Measurements from ENCODE around the gene THOC5. TPM values are rescaled to one million over a fixed set of nuclear protein-coding genes. Genes with fewer than 3 reads are reported as not detected.
"Not testable (repeated sequence)": the region's sequence is repeated elsewhere in the genome, so short reads cannot be mapped to it uniquely, and the experiment has no call there.

Gene THOC5
- 30.2 and 39.8 TPM in 2 replicates for total RNA-seq (2014; rRNA removed; shearing (Covaris generic))

GRCh38 chr22:29553351-29554224 lies at the start of gene THOC5:
TSS of gene THOC5 (minus strand) at chr22:29553757. CDS start at chr22:29549147, 4,610 bp downstream.
- DNase-seq (ENCODE audit: low spot score): peak; percentile 94

GRCh38 chr22:29598684-29599020 lies 45.1 kb upstream of the THOC5 start:
- DNase-seq (ENCODE audit: low spot score): no peak

GRCh38 chr22:29597871-29598683 lies 44.5 kb upstream of the THOC5 start:
- not testable (repeated sequence) for DNase-seq (ENCODE audit: low spot score)

GRCh38 chr22:29596408-29596807 lies 42.9 kb upstream of the THOC5 start:
- DNase-seq (ENCODE audit: low spot score): no peak

- DNase-seq (ENCODE audit: low spot score): not testable (repeated sequence)
Measured at GRCh38 chr22:29594447-29594846, 40.9 kb upstream of the THOC5 start.

DNA sequence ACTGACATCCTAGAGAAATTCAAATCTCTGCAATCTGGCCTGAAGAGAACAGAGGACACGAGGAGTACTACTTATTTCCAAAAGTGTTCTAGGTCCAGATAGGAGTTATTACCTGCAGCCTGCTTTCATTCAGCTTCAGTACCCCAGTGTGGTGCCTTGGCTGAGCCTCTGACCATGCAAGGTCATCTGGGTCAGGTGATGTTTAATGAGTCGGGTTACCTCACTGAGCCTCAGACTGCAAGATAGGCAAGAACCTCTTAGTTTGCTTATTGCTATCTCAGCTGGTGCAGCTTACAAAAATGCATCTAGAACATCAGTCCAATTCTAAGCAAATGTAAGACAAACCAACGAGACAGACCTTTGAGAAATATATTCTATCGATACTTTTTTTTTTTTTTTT lies 40.4 kb upstream of the THOC5 start:
- DNase-seq (ENCODE audit: low spot score): no peak

DNA sequence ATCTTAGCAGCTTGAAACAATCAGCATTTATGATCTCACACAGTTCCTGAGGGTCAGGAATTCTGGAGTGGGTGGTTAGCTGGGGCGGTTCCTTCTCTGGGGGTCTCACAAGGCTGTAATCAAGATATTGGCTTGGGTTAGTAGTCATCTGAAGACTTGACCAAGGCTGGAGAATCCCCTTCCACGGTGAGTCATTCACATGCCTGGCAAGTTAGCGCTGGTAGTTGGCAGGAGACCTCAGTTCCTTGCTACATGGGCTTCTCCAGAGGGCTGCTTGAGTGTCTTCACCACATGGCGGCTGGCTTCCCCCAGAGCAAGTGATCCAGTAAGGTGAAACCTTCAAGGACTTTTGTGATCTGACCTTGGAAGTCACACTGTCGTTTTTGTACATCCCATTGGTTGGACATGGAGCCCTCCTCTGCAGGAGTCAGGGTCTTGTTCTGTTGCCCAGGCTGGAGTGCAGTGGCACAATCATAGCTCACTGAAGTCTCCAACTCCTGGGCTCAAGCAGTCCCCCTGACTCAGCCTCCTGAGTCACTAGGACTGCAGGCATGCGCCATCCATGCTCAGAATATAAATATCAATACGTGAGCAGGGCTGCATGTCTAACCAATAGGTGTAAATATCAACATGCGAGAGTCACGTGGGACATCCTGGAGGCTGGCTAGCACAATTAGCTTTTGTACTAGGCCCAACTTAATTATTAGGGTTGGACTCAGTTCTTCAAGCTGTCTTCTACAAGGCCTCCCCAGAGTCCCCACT lies 34.6 kb upstream of the THOC5 start:
- no peak for DNase-seq (ENCODE audit: low spot score)

DNA sequence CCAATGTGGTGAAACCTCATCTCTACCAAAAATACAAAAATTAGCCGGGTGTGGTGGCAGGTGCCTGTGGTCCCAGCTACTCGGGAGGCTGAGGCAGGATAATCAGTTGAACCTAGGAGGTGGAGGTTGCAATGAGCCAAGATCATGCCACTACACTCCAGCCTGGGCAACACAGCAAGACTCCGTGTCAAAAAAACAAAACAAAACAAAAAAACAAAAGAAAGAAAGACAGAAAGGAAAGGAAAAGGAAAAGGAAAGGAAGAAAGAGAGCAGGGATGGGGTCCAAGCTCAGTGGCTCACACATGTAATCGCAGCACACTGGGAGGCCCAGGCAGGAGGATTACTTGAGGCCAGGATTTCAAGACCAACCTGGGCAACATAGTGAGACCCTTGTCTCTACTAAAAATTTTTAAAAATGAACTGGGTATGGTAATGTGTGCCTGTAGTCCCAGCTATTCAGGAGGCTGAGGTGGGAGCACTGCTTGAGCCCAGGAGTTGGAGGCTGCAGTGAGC lies 32.7 kb upstream of the THOC5 start:
- not testable (repeated sequence) for DNase-seq (ENCODE audit: low spot score)

DNA sequence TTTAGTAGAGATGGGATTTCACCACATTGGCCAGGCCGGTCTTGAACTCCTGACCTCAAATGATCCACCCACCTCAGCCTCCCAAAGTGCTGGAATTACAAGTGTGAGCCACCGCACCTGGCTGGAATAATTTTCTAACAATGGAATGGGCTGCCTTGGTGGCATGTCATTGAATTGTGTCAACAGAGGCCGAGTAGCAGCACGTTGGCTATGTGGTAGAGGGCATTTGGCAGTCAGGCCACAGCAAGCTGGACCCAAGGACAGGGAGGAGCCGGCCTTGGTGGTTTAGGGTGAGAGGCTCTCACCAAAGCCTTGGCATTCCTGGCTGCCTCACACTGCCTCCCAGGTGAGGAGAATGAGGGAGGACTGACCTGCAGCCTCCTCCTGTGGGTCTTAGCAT lies 31.4 kb upstream of the THOC5 start:
- no peak for DNase-seq (ENCODE audit: low spot score)

DNA sequence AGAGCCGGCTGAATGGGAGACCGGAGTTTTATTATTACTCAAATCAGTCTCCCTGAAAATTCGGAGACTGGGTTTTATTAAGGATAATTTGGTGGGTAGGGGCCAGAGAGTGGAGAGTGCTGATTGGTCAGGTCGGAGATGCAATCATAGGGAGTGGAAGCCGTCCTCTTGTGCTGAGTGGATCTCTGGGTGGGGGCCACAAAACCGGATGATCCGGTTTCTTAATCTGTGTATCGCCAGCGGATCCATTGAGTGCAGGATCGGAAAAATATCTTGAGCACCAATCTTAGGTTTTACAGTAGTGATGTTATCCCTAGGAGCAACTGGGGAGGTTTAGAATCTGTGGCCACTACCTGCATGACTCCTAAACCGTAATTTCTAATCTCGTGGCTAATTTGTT lies 28.2 kb upstream of the THOC5 start:
- DNase-seq (ENCODE audit: low spot score): no peak

DNA sequence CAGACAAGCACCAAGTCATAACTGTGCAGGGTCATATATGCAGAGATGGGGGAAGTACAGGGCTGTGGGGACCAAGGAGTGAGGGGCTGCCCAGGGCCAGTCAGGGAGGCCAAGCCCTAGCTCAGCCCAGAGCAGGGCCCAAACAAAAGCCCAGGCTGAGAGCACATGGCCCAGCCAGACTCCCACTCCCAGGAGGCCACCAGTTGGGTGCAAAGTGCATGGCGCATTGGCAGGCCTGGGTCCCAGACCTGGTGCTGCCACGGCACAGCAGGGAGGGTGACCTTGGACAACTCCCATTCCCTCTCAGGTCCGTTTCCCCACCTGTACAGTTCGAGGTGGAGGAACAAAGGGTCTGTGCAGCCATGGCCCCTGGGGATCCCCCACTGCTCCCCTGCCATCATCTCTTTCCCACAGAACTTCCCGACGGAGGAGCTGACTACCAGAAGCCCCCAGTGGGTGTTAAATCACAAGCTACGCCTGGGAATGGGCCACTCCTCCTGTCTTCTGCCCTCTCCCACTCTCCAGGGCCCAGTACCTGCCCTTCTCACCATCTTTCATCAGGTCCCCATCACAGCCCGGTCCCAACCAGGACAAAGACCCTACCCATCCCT lies 26.7 kb upstream of the THOC5 start:
- DNase-seq (ENCODE audit: low spot score): no peak

DNA sequence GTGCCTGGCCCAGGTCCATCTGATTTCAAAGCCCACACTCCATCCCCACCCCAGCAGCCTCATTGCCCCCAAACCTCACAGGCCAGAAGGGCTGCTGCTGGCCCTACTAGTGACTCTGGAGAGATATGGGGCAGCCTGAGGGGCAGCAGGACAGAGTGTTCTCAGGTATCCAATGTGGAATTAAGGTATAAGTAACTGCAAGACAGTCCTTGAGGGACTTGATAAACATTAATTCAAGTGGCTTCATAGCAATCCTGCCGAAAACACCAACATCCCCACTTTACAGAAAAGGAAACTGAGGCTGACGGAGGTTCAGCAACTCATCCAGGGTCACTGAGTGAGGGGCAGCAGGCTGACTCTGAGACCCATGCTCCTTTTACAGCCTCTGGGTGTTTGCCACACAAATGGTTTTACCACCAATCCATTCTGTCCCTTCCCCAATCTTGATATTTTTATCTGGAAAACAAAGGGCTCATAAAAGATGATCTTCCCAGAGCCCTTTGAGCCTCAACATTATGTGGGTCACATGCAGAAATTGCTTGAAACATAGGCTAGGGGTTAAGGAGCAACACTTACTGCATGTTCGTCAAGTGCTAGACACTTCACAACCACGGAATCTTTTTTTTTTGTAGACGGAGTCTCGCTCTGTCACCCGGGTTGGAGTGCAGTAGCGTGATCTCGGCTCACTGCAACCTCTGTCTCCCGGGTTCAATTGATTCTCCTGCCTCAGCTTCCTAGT lies 25.1 kb upstream of the THOC5 start:
- DNase-seq (ENCODE audit: low spot score): no peak

GRCh38 chr22:29574762-29575450 lies 21.3 kb upstream of the THOC5 start:
- no peak for DNase-seq (ENCODE audit: low spot score)

DNA sequence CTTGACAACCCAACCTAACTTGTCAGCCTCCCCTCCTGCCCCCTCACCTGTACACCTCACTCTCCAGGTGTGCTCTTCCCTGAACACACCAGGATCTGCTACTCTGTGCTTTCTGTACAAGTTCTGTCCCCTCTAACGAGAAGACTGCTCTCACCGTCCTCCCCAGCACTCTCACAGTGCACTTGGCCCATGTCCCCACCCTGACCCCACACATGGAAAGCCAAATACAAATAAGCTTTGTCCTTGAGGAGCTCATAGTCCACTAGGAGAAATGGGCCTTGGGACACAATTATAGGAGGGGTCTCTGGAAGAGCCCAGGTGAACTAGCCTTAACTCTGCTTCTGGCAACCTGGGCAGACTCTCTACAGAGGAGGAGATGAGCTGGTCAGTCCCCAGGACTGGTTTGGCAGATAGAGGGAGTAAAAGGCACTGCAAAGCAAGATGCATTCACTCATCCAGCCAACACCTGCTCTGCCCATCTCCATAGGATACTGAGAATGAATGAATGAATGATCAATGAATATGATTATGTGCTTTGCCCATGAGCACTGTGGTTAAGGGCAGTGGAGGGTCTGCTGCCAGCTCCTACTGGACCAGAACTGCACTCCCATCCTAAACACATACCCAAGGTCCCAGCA lies 17.5 kb upstream of the THOC5 start:
- DNase-seq (ENCODE audit: low spot score): no peak

DNA sequence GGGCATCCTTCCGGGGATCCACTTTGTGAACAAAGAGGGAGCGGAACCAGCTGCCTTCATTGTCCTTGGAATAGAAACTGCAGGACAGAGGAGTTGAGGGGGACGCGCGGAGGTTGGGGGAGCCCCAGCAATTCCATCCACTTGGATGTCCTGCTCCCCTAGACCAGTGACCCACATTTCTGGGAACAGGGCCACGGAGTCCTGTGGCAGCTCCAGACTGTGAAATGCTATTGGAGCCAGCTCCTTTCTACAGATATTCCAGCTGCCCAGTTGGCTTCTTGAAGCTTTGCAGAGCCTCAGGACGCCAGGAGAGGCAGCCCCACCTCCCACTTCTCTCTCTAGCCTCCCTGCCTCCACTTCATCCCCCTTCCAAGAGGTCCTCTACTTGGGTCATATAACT lies 16.9 kb upstream of the THOC5 start:
- no peak for DNase-seq (ENCODE audit: low spot score)

GRCh38 chr22:29569011-29569678 lies 15.6 kb upstream of the THOC5 start:
- no peak for DNase-seq (ENCODE audit: low spot score)

DNA sequence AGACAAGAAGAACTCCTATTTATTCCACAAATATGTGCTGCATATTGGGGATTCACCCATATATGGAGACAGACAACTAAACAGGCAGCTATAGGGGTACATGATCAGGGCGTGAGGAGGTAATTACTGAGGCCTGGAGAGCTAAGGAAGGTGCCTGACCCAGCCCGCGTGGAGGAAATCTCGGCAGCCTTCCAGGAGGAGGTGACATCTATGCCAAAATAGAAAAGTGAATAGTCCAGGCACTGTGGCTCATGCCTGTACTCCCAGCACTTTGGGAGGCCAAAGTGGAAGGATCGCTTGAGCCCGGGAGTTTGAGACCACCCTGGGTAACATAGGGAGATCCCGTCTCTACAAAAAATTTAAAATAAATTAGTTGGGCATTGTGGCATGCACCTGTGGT lies 13.8 kb upstream of the THOC5 start:
- DNase-seq (ENCODE audit: low spot score): no peak

- not testable (repeated sequence) for DNase-seq (ENCODE audit: low spot score)
Measured at GRCh38 chr22:29566513-29566912, 13.0 kb upstream of the THOC5 start.

All from H4 (cell line).